Left ventricle myocardium inferior (tissue), 1 donor: Measurements from ENCODE around the gene CHD9. TPM values are rescaled to one million over a fixed set of nuclear protein-coding genes. Genes with fewer than 3 reads are reported as not detected.

Source experiments
- DNase-seq: peaks from one replicate; pipeline ENCODE4 v3.0.0-alpha.2; 2020
- H3K27ac ChIP-seq: fragments of 200-600 bp; replicated peaks from 2 replicates; pipeline ENCODE4 v1.8.0; 2021
- H3K27me3 ChIP-seq: fragments of 200-600 bp; 2 replicates; pipeline ENCODE4 v1.8.0; 2021; ENCODE audit warnings: low read depth
- H3K36me3 ChIP-seq: fragments of 200-600 bp; 2 replicates; pipeline ENCODE4 v1.8.0; 2021
- H3K4me1 ChIP-seq: fragments of 200-600 bp; 2 replicates; pipeline ENCODE4 v1.8.0; 2021
- H3K4me3 ChIP-seq: fragments of 200-600 bp; 2 replicates; pipeline ENCODE4 v1.8.0; 2021; ENCODE audit warnings: mild to moderate bottlenecking, moderate library complexity
- H3K9me3 ChIP-seq: fragments of 200-600 bp; replicated peaks from 2 replicates; pipeline ENCODE4 v1.8.0; 2021
- CTCF ChIP-seq: fragments of 200-600 bp; IDR thresholded peaks from 2 replicates; pipeline ENCODE4 v1.8.0; 2021; ENCODE audit warnings: antibody characterized with exemption, mild to moderate bottlenecking, borderline replicate concordance
- intact Hi-C: fragments of 100-400 bp; cut with micrococcal nuclease; formaldehyde crosslinking; loops from one replicate; pipeline ENCODE4 v1.11.0; 2022
- total RNA-seq: library from RNA; stranded (reverse); fragmentation: NEBNext Ultra II Directional; extraction: Animal tissue kit (Norgen Biotek cat#: 25700); gene quantifications from one replicate; pipeline ENCODE4 v1.2.1, GENCODE V29; 2021
- donor health status: DM: no; HTN: yes; CAD: no; lungs with severe emphysema.

CHD9 gene
- total RNA-seq, 1 donor from 2014 or later, result 38.9 TPM

GRCh38 chr16:53078765-53079485 lies 24.1 kb downstream of the CHD9 start:
- no peak for DNase-seq
- Histone ChIP-seq H3K27me3 (no peaks in the 10 kb centered on the region), H3K4me3 (no peak overlapping the region), H3K9me3 (peaks cover 4% of the 10 kb centered on the region), H3K27ac (peak overlapping the region; percentile 94), H3K36me3 (no peaks in the 10 kb centered on the region), H3K4me1 (peaks cover 64% of the 10 kb centered on the region)
- TF ChIP-seq CTCF, result no peak
- intact Hi-C loops, result no loop called here

- DNase-seq, result peak; percentile 61
Observed at GRCh38 chr16:53080345-53081031, 25.7 kb downstream of the CHD9 start.

GRCh38 chr16:53081032-53081424 lies 26.2 kb downstream of the CHD9 start:
- Histone ChIP-seq H3K36me3 (no peaks in the 10 kb centered on the region), H3K4me3 (no peak overlapping the region), H3K9me3 (no peaks in the 10 kb centered on the region), H3K4me1 (peaks cover 85% of the 10 kb centered on the region), H3K27ac (peak overlapping the region; percentile 94), H3K27me3 (no peaks in the 10 kb centered on the region)
- no peak for DNase-seq
- intact Hi-C loops, result no loop called here
- no peak for TF ChIP-seq CTCF

More at GRCh38 chr16:53080345-53081031, 25.7 kb downstream of the CHD9 start:
- intact Hi-C loops, result no loop called here
- Histone ChIP-seq H3K36me3 (no peaks in the 10 kb centered on the region), H3K4me3 (peak overlapping the region; percentile 2), H3K27ac (peak overlapping the region; percentile 94), H3K9me3 (no peaks in the 10 kb centered on the region), H3K27me3 (no peaks in the 10 kb centered on the region), H3K4me1 (peaks cover 79% of the 10 kb centered on the region)
- no peak for TF ChIP-seq CTCF

GRCh38 chr16:53081686-53082407 lies 27.1 kb downstream of the CHD9 start:
- H3K27ac ChIP-seq, result peak overlapping the region; percentile 94
- H3K36me3 ChIP-seq, result no peaks in the 10 kb centered on the region
- DNase-seq, result no peak
- intact Hi-C loops, result no loop called here
- no peaks in the 10 kb centered on the region for H3K9me3 ChIP-seq
- peaks cover 90% of the 10 kb centered on the region for H3K4me1 ChIP-seq
- no peaks in the 10 kb centered on the region for H3K27me3 ChIP-seq
- TF ChIP-seq CTCF, result no peak
- no peak overlapping the region for H3K4me3 ChIP-seq

GRCh38 chr16:53082509-53082908 lies 27.7 kb downstream of the CHD9 start:
- H3K9me3 ChIP-seq, result no peaks in the 10 kb centered on the region
- TF ChIP-seq CTCF, result no peak
- intact Hi-C loops, result no loop called here
- H3K36me3 ChIP-seq, result no peaks in the 10 kb centered on the region
- DNase-seq, result no peak
- no peaks in the 10 kb centered on the region for H3K27me3 ChIP-seq
- H3K4me1 ChIP-seq, result peaks cover 94% of the 10 kb centered on the region
- peak overlapping the region; percentile 94 for H3K27ac ChIP-seq
- H3K4me3 ChIP-seq, result no peak overlapping the region
